GM12875 (cell line): ENCODE data around the gene SERGEF.

Experiments
- H3K4me3 ChIP-seq: one replicate; pipeline ENCODE4 v1.5.1; 2011; ENCODE audit warnings: low read depth, low read length, control low read depth
- CTCF ChIP-seq: IDR thresholded peaks from 2 replicates; pipeline ENCODE4 v1.5.1; 2011; ENCODE audit warnings: low read depth, mild to moderate bottlenecking, control low read depth, inconsistent platforms, low read length, moderate library complexity, borderline replicate concordance; ENCODE audit not compliant: insufficient read depth

The SERGEF gene

GRCh38 chr11:17986711-17987220 lies 26.1 kb downstream of the SERGEF start:
- peak; percentile 8; the same call in 1 of the 2 replicates for TF ChIP-seq CTCF
- H3K4me3 ChIP-seq = no peak overlapping the region

GRCh38 chr11:17986007-17986710 lies 26.7 kb downstream of the SERGEF start:
- no peak overlapping the region for H3K4me3 ChIP-seq

GRCh38 chr11:17985517-17985916 lies 27.3 kb downstream of the SERGEF start:
- TF ChIP-seq CTCF = no peak

More at GRCh38 chr11:17986007-17986710, 26.7 kb downstream of the SERGEF start:
- no peak for TF ChIP-seq CTCF

GRCh38 chr11:17983569-17983968 lies 29.3 kb downstream of the SERGEF start:
- no peak for TF ChIP-seq CTCF
- no peak overlapping the region for H3K4me3 ChIP-seq

More at GRCh38 chr11:17985517-17985916, 27.3 kb downstream of the SERGEF start:
- no peak overlapping the region for H3K4me3 ChIP-seq

GRCh38 chr11:17979770-17980371 lies 33.0 kb downstream of the SERGEF start:
- peak; percentile 85 for TF ChIP-seq CTCF
- H3K4me3 ChIP-seq = no peak overlapping the region

- H3K4me3 ChIP-seq = no peak overlapping the region
- peak; percentile 75 for TF ChIP-seq CTCF
Observed at GRCh38 chr11:17978553-17979287, 34.1 kb downstream of the SERGEF start.

GRCh38 chr11:17976651-17977050 lies 36.2 kb downstream of the SERGEF start:
- no peak overlapping the region for H3K4me3 ChIP-seq
- TF ChIP-seq CTCF = no peak
